ENCODE measurements around the gene MRPS5. TPM values are rescaled to one million over a fixed set of nuclear protein-coding genes. Genes with fewer than 3 reads are reported as not detected.

The MRPS5 gene
- total RNA-seq, 2 donors from 2014 or later, result 65.4 to 82.0 TPM

- no peak for DNase-seq
- Mint-ChIP-seq H3K27me3 (ENCODE audit: low read depth) (no peaks in the 10 kb centered on the region), H3K36me3 (ENCODE audit: insufficient read depth in 2 of 2) (peaks cover 2 to 8% of the 10 kb centered on the region in 2 donors), H3K27ac (no peak overlapping the region), H3K9me3 (no peaks in the 10 kb centered on the region), H3K4me1 (ENCODE audit: low read depth) (peaks cover 78% of the 10 kb centered on the region), H3K4me3 (no peak overlapping the region)
- ATAC-seq (replicated peaks in 1 of 2), result no peak
Measured at GRCh38 chr2:95054016-95054415, 67.6 kb downstream of the MRPS5 start.

GRCh38 chr2:95053543-95053942, 68.1 kb downstream of the MRPS5 start:
- Mint-ChIP-seq H3K27ac (peak overlapping the region; percentile 26), H3K27me3 (ENCODE audit: low read depth) (no peaks in the 10 kb centered on the region), H3K36me3 (ENCODE audit: insufficient read depth in 2 of 2) (peaks cover 2 to 8% of the 10 kb centered on the region in 2 donors), H3K4me3 (peak overlapping the region; percentile 14 to 25), H3K9me3 (no peaks in the 10 kb centered on the region), H3K4me1 (ENCODE audit: low read depth) (peaks cover 83% of the 10 kb centered on the region)
- peak in 1 of 2 donors; percentile 26 for ATAC-seq (replicated peaks in 1 of 2)
- peak; percentile 39 to 42 for DNase-seq

- ATAC-seq (replicated peaks in 1 of 2), result no peak
Measured at GRCh38 chr2:95052804-95053479, 68.7 kb downstream of the MRPS5 start.

GRCh38 chr2:95052307-95052706, 69.3 kb downstream of the MRPS5 start:
- H3K9me3 Mint-ChIP-seq, result no peaks in the 10 kb centered on the region
- H3K27me3 Mint-ChIP-seq (ENCODE audit: low read depth), result no peaks in the 10 kb centered on the region
- peaks cover 2 to 8% of the 10 kb centered on the region in 2 donors for H3K36me3 Mint-ChIP-seq (ENCODE audit: insufficient read depth in 2 of 2)
- no peak for DNase-seq
- peaks cover 83% of the 10 kb centered on the region for H3K4me1 Mint-ChIP-seq (ENCODE audit: low read depth)
- H3K4me3 Mint-ChIP-seq, result peak overlapping the region in 1 of 2 donors; percentile 24
- no peak overlapping the region for H3K27ac Mint-ChIP-seq
- ATAC-seq (replicated peaks in 1 of 2), result no peak

More at GRCh38 chr2:95052804-95053479, 68.7 kb downstream of the MRPS5 start:
- H3K36me3 Mint-ChIP-seq (ENCODE audit: insufficient read depth in 2 of 2), result peaks cover 2 to 8% of the 10 kb centered on the region in 2 donors
- H3K27me3 Mint-ChIP-seq (ENCODE audit: low read depth), result no peaks in the 10 kb centered on the region
- DNase-seq, result no peak
- H3K4me1 Mint-ChIP-seq (ENCODE audit: low read depth), result peaks cover 81% of the 10 kb centered on the region
- H3K9me3 Mint-ChIP-seq, result no peaks in the 10 kb centered on the region
- no peak overlapping the region for H3K4me3 Mint-ChIP-seq
- H3K27ac Mint-ChIP-seq, result no peak overlapping the region

GRCh38 chr2:95051626-95052025, 70.0 kb downstream of the MRPS5 start:
- H3K27me3 Mint-ChIP-seq (ENCODE audit: low read depth), result no peaks in the 10 kb centered on the region
- H3K36me3 Mint-ChIP-seq (ENCODE audit: insufficient read depth in 2 of 2), result peaks cover 2 to 8% of the 10 kb centered on the region in 2 donors

GRCh38 chr2:95050385-95051300, 71.0 kb downstream of the MRPS5 start:
- Mint-ChIP-seq H3K9me3 (no peaks in the 10 kb centered on the region), H3K36me3 (ENCODE audit: insufficient read depth in 2 of 2) (peaks cover 2 to 9% of the 10 kb centered on the region in 2 donors), H3K4me1 (ENCODE audit: low read depth) (peaks cover 78% of the 10 kb centered on the region), H3K27ac (peak overlapping the region; percentile 34), H3K27me3 (ENCODE audit: low read depth) (no peaks in the 10 kb centered on the region), H3K4me3 (peak overlapping the region; percentile 44)
- ATAC-seq (replicated peaks in 1 of 2) (peak; percentile 44 to 60), DNase-seq (no peak)

More at GRCh38 chr2:95051626-95052025, 70.0 kb downstream of the MRPS5 start:
- H3K4me1 Mint-ChIP-seq (ENCODE audit: low read depth), result peaks cover 85% of the 10 kb centered on the region
- no peak for DNase-seq
- no peaks in the 10 kb centered on the region for H3K9me3 Mint-ChIP-seq
- peak overlapping the region; percentile 22 for H3K27ac Mint-ChIP-seq
- peak in 1 of 2 donors; percentile 31 for ATAC-seq (replicated peaks in 1 of 2)
- H3K4me3 Mint-ChIP-seq, result peak overlapping the region in 1 of 2 donors; percentile 44

- H3K27me3 Mint-ChIP-seq (ENCODE audit: low read depth), result no peaks in the 10 kb centered on the region
- H3K27ac Mint-ChIP-seq, result no peak overlapping the region
- H3K4me3 Mint-ChIP-seq, result peak overlapping the region; percentile 6 to 44
- no peak for DNase-seq
- no peak for ATAC-seq (replicated peaks in 1 of 2)
- H3K36me3 Mint-ChIP-seq (ENCODE audit: insufficient read depth in 2 of 2), result peaks cover 2 to 9% of the 10 kb centered on the region in 2 donors
- peaks cover 77% of the 10 kb centered on the region for H3K4me1 Mint-ChIP-seq (ENCODE audit: low read depth)
- H3K9me3 Mint-ChIP-seq, result no peaks in the 10 kb centered on the region
Measured at GRCh38 chr2:95049961-95050360, 71.6 kb downstream of the MRPS5 start.

GRCh38 chr2:95049683-95049955, 72.0 kb downstream of the MRPS5 start:
- H3K4me1 Mint-ChIP-seq (ENCODE audit: low read depth), result peaks cover 75% of the 10 kb centered on the region
- H3K9me3 Mint-ChIP-seq, result no peaks in the 10 kb centered on the region
- H3K27me3 Mint-ChIP-seq (ENCODE audit: low read depth), result no peaks in the 10 kb centered on the region
- DNase-seq (no peak), ATAC-seq (replicated peaks in 1 of 2) (no peak)
- no peak overlapping the region for H3K27ac Mint-ChIP-seq
- no peak overlapping the region for H3K4me3 Mint-ChIP-seq
- peaks cover 2 to 9% of the 10 kb centered on the region in 2 donors for H3K36me3 Mint-ChIP-seq (ENCODE audit: insufficient read depth in 2 of 2)

GRCh38 chr2:95048825-95049682, 72.6 kb downstream of the MRPS5 start:
- H3K9me3 Mint-ChIP-seq, result no peaks in the 10 kb centered on the region
- no peak for DNase-seq
- ATAC-seq (replicated peaks in 1 of 2), result no peak
- peaks cover 2 to 9% of the 10 kb centered on the region in 2 donors for H3K36me3 Mint-ChIP-seq (ENCODE audit: insufficient read depth in 2 of 2)
- H3K4me1 Mint-ChIP-seq (ENCODE audit: low read depth), result peaks cover 75% of the 10 kb centered on the region
- H3K27ac Mint-ChIP-seq, result peak overlapping the region; percentile 43
- no peak overlapping the region for H3K4me3 Mint-ChIP-seq
- H3K27me3 Mint-ChIP-seq (ENCODE audit: low read depth), result no peaks in the 10 kb centered on the region

GRCh38 chr2:95047629-95048510, 73.7 kb downstream of the MRPS5 start:
- Mint-ChIP-seq H3K27ac (no peak overlapping the region), H3K4me3 (no peak overlapping the region), H3K9me3 (no peaks in the 10 kb centered on the region), H3K27me3 (ENCODE audit: low read depth) (no peaks in the 10 kb centered on the region), H3K36me3 (ENCODE audit: insufficient read depth in 2 of 2) (peaks cover 0 to 6% of the 10 kb centered on the region in 2 donors), H3K4me1 (ENCODE audit: low read depth) (peaks cover 75% of the 10 kb centered on the region)
- DNase-seq, result no peak
- ATAC-seq (replicated peaks in 1 of 2), result no peak

GRCh38 chr2:95046371-95047112, 75.1 kb downstream of the MRPS5 start:
- ATAC-seq (replicated peaks in 1 of 2) (no peak), DNase-seq (no peak)
- no peaks in the 10 kb centered on the region for H3K9me3 Mint-ChIP-seq
- peak overlapping the region; percentile 87 for H3K27ac Mint-ChIP-seq
- H3K4me1 Mint-ChIP-seq (ENCODE audit: low read depth), result peaks cover 72% of the 10 kb centered on the region
- H3K27me3 Mint-ChIP-seq (ENCODE audit: low read depth), result no peaks in the 10 kb centered on the region
- peaks cover 0 to 6% of the 10 kb centered on the region in 2 donors for H3K36me3 Mint-ChIP-seq (ENCODE audit: insufficient read depth in 2 of 2)
- H3K4me3 Mint-ChIP-seq, result peak overlapping the region in 1 of 2 donors; percentile 8

Data from activated T-cell treated with anti-CD3 and anti-CD28 coated beads, Interleukin-2, amount 50 U/mL, for 72 hours (primary cell).